IMR-90 (cell line): Measurements from ENCODE around the gene IFRD2.

Source experiments
- BHLHE40 ChIP-seq: fragments of 150-350 bp; IDR thresholded peaks from 2 replicates; pipeline ENCODE4 v1.6.1; 2016; ENCODE audit warnings: mild to moderate bottlenecking, low read depth, low read length
- CEBPB ChIP-seq: IDR thresholded peaks from 2 replicates; pipeline ENCODE4 v1.6.1; 2012; ENCODE audit warnings: low read depth, low read length, improper control_type of control experiment
- CTCF ChIP-seq: conservative IDR thresholded peaks from 2 replicates; pipeline ENCODE4 v1.5.1; 2012; ENCODE audit warnings: mild to moderate bottlenecking, low read depth, low read length, improper control_type of control experiment
- MXI1 ChIP-seq: IDR thresholded peaks from 2 replicates; pipeline ENCODE4 v1.6.1; 2012; ENCODE audit warnings: low read depth, mild to moderate bottlenecking, low read length, moderate library complexity, borderline replicate concordance
- NFE2L2 ChIP-seq: fragments of 150-350 bp; IDR thresholded peaks from 2 replicates; pipeline ENCODE4 v1.6.1; 2016; ENCODE audit warnings: low read depth, mild to moderate bottlenecking, low read length
- POLR2A ChIP-seq: IDR thresholded peaks from 2 replicates; pipeline ENCODE4 v1.6.1; 2012; ENCODE audit warnings: mild to moderate bottlenecking, low read depth, low read length
- RAD21 ChIP-seq: IDR thresholded peaks from 2 replicates; pipeline ENCODE4 v1.6.1; 2012; ENCODE audit warnings: low read length, improper control_type of control experiment
- RCOR1 ChIP-seq: IDR thresholded peaks from 2 replicates; pipeline ENCODE4 v1.6.1; 2012; ENCODE audit warnings: mild to moderate bottlenecking, low read length, improper control_type of control experiment; ENCODE audit not compliant: insufficient replicate concordance
- USF2 ChIP-seq: fragments of 150-350 bp; IDR thresholded peaks from 2 replicates; pipeline ENCODE4 v1.6.1; 2017; ENCODE audit warnings: mild to moderate bottlenecking, antibody characterized with exemption, low read length, low read depth

GRCh38 chr3:50260942-50261441 is 31.2 kb downstream of the IFRD2 start:
- TF ChIP-seq USF2 = no peak
- TF ChIP-seq CTCF = no peak
- no peak for TF ChIP-seq NFE2L2
- no peak for TF ChIP-seq MXI1
- no peak for TF ChIP-seq CEBPB
- no peak for TF ChIP-seq RCOR1
- TF ChIP-seq BHLHE40 = no peak
- no peak for TF ChIP-seq POLR2A
- no peak for TF ChIP-seq RAD21
